Urothelium cell line (cell line): ENCODE data around the gene HOXA3.

Source experiments
- DNase-seq: peaks from one replicate; pipeline ENCODE4 v3.0.0; 2011; ENCODE audit warnings: low spot score, mixed read lengths
- FAIRE-seq: peaks from 2 replicates; lab custom pipeline; 2011; peaks lifted over from hg19 to GRCh38; lab: Jason Lieb, UNC

The HOXA3 gene

GRCh38 chr7:27168265-27168947, 16.0 kb upstream of the HOXA3 start:
- DNase-seq = no peak

GRCh38 chr7:27167916-27168264, 15.5 kb upstream of the HOXA3 start:
- FAIRE-seq (no peak), DNase-seq (no peak)

More at GRCh38 chr7:27168265-27168947, 16.0 kb upstream of the HOXA3 start:
- FAIRE-seq = no peak

GRCh38 chr7:27166531-27167505, 14.4 kb upstream of the HOXA3 start:
- FAIRE-seq (no peak), DNase-seq (no peak)

- no peak for FAIRE-seq
- no peak for DNase-seq
Measured at GRCh38 chr7:27165996-27166530, 13.7 kb upstream of the HOXA3 start.

- peak; percentile 84 for DNase-seq
- FAIRE-seq = peak; percentile 96
Measured at GRCh38 chr7:27165089-27165995, 13.0 kb upstream of the HOXA3 start, which contains the start of gene HOXA9. HOXA9 (minus strand) TSS chr7:27165537; CDS start chr7:27165457, 80 bp downstream.

GRCh38 chr7:27164367-27165088, 12.1 kb upstream of the HOXA3 start:
- DNase-seq (peak; percentile 56), FAIRE-seq (peak; percentile 65)

GRCh38 chr7:27164045-27164366, 11.6 kb upstream of the HOXA3 start:
- no peak for DNase-seq
- FAIRE-seq = no peak

GRCh38 chr7:27163288-27164044, 11.1 kb upstream of the HOXA3 start:
- DNase-seq (no peak), FAIRE-seq (peak; percentile 83)

- FAIRE-seq = no peak
- no peak for DNase-seq
Measured at GRCh38 chr7:27162561-27163287, 10.3 kb upstream of the HOXA3 start.

- no peak for DNase-seq
- FAIRE-seq = no peak
Measured at GRCh38 chr7:27161721-27162560, 9.6 kb upstream of the HOXA3 start.

GRCh38 chr7:27161214-27161720, 8.9 kb upstream of the HOXA3 start:
- DNase-seq (no peak), FAIRE-seq (no peak)

GRCh38 chr7:27160546-27161213, 8.3 kb upstream of the HOXA3 start:
- peak; percentile 86 for FAIRE-seq
- peak; percentile 86 for DNase-seq

- DNase-seq (no peak), FAIRE-seq (no peak)
Measured at GRCh38 chr7:27160145-27160545, 7.8 kb upstream of the HOXA3 start.

GRCh38 chr7:27159266-27160144, 7.1 kb upstream of the HOXA3 start:
- FAIRE-seq = no peak
- DNase-seq = no peak

GRCh38 chr7:27158436-27159265, 6.3 kb upstream of the HOXA3 start:
- DNase-seq (no peak), FAIRE-seq (no peak)
